GM12878 (cell line): ENCODE results near the gene POLG. TPM values are rescaled to one million over a fixed set of nuclear protein-coding genes. Genes with fewer than 3 reads are reported as not detected.

Experiments
- CHD2 ChIP-seq: IDR thresholded peaks from 2 replicates; pipeline ENCODE4 v1.6.1; 2011; ENCODE audit warnings: low read depth, low read length, improper control_type of control experiment, borderline replicate concordance
- EP300 ChIP-seq, 2 experiments: fragments of 150-350 bp in 1 of 2; IDR thresholded peaks; 2 replicates each; pipeline ENCODE4 v1.6.1; 2011 to 2012; ENCODE audit warnings: low read depth in 2 of 2, low read length in 2 of 2, borderline replicate concordance in 1 of 2, improper control_type of control experiment in 1 of 2, inconsistent platforms in 1 of 2; ENCODE audit not compliant: control insufficient read depth in 1 of 2
- IRF4 ChIP-seq: IDR thresholded peaks from 2 replicates; pipeline ENCODE4 v1.6.1; 2011; ENCODE audit warnings: low read depth, low read length
- MAX ChIP-seq: IDR thresholded peaks from 2 replicates; pipeline ENCODE4 v1.6.1; 2012; ENCODE audit warnings: low read depth, low read length, improper control_type of control experiment
- RAD21 ChIP-seq: IDR thresholded peaks from 2 replicates; pipeline ENCODE4 v1.6.1; 2011; ENCODE audit warnings: mild to moderate bottlenecking, low read depth, low read length, moderate library complexity; ENCODE audit not compliant: insufficient read depth
- SREBF2 ChIP-seq: IDR thresholded peaks from 2 replicates; pipeline ENCODE4 v1.6.1; 2012; ENCODE audit warnings: mild to moderate bottlenecking, low read length
- TCF7 ChIP-seq: IDR thresholded peaks from 2 replicates; pipeline ENCODE4 v1.6.1; 2014; ENCODE audit warnings: antibody characterized with exemption, borderline replicate concordance
- ZBTB4 ChIP-seq: fragments of 450-650 bp; formaldehyde crosslinking; IDR thresholded peaks from 2 replicates; pipeline ENCODE4 v1.4.0; 2022; ENCODE audit warnings: mild to moderate bottlenecking, moderate library complexity
- ZSCAN29 ChIP-seq: fragments of 450-650 bp; IDR thresholded peaks from 2 replicates; pipeline ENCODE4 v1.6.1; 2017; ENCODE audit warnings: mild to moderate bottlenecking, moderate library complexity
- polyA plus RNA-seq, 11 experiments: library from polyadenylated mRNA; depleted of rRNA in 4 of 11; unstranded in 6 of 11; stranded (reverse) in 5 of 11; fragments of >200 nt; fragmentation: Nextera tagmentation in 4 of 11; fragmentation: Illumina TruSeq in 1 of 11; extraction: Ambion mirVana in 4 of 11; extraction: Trizol in 1 of 11; gene quantifications; 1 replicate in 1 of 11; 2 replicates in 10 of 11; pipeline versions ENCODE4 v1.2.1 to v1.2.3, GENCODE V29; 2011 to 2016; ENCODE audit warnings: inconsistent platforms in 2 of 11, missing spikeins in 2 of 11, low read depth in 1 of 11
- total RNA-seq, 4 experiments: library from RNA; depleted of rRNA in 3 of 4; stranded (reverse); fragments of >200 nt in 3 of 4; fragmentation: Illumina TruSeq in 1 of 4; extraction: Trizol in 1 of 4; gene quantifications; 2 replicates each; pipeline versions ENCODE4 v1.2.1 to v1.2.3, GENCODE V29; 2013 to 2021

Gene POLG
- total and polyA plus RNA-seq, 10 of the 15 experiments (the other 5 are each of a cell fraction or from before 2014, with no cell fraction given) = 14.8 to 71.1 (median 33.0) TPM

DNA sequence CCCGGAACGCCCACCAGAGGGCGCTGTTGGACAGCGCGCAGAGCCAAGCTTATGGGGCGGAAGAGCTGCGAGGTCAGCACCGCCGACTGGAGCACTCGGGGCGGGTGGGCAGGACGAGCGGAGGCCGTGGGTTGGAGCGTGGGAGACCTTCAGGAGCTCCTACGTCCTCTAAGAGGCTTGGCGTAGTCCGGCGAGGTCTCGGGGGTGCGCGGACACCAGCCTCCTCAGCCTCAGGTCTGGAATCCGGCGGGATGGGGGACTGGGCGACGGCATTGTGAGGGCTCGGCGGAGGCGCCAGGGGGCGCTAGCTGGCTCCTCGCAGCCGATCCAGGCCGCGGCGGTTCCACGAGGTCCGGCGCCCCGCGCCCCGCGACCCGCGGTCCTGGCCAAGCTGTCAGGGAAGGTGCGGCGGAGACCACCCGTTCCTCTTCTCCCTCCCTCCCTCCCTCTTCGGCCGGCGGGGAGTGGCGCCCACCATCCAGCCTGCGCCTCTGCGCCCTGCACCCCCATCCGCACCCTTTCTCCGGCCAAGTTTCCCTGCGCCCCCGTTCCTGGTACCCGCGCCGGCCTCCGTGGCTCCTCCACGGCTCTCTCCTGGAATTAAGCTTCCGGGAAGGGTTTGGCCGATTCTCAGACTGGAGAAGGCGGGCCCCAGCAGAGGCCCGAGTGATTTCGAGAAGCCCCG lies 24.3 kb upstream of the POLG start (continued):
- TF ChIP-seq ZBTB4 (CRISPR knock-in tag) = no peak
- TF ChIP-seq IRF4 = 0 out of 2 replicates have a peak, but pooled peaks have one; percentile 9
- TF ChIP-seq ZSCAN29 = no peak
- TF ChIP-seq SREBF2 = no peak
- TF ChIP-seq CHD2 = no peak
- TF ChIP-seq EP300 (IDR thresholded peaks at IDR 0.05; ENCODE audit: borderline replicate concordance in 1 of 2, control insufficient read depth in 1 of 2, low read depth in 2 of 2, low read length in 2 of 2) = no peak
- TF ChIP-seq MAX = no peak
- TF ChIP-seq RAD21 = peak; percentile 89
- no peak for TF ChIP-seq TCF7
